GM18508 (cell line): ENCODE measurements around the gene DLG1.
A peak's percentile ranks its signal among the peaks of the same experiment; 100 is the strongest.

Source experiments
- ATAC-seq: cut with Tn5 transposase; IDR thresholded peaks from one replicate; pipeline ENCODE4 v1.9.1; 2021; ENCODE audit warnings: moderate number of reproducible peaks; ENCODE audit not compliant: insufficient read depth, unreplicated experiment

The DLG1 gene

DNA sequence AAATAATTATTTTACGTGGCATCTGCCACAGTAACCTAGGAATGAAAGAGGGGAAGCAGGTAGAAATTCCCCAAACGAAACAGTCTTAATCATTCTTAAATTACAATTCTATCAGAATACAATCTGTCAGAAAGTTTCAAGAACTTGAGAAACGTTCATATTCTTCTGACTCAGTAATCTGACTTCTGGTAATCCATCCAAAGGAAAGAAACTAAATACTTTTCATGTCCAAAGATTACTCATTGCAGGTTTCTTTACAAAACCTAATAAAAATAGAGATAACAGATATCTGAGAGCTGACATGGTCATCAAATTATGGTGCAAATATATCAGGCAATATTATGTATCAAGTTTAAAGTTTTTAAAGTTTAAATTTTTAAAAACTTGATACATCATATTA is 109.4 kb downstream of the DLG1 start:
- ATAC-seq = no peak

GRCh38 chr3:197186887-197187588 is 111.4 kb downstream of the DLG1 start:
- peak; percentile 42 for ATAC-seq

- ATAC-seq = no peak
Measured at GRCh38 chr3:197183582-197183981, 114.8 kb downstream of the DLG1 start.

- no peak for ATAC-seq
Measured at GRCh38 chr3:197181741-197182140, 116.7 kb downstream of the DLG1 start.

GRCh38 chr3:197178998-197179397 is 119.4 kb downstream of the DLG1 start:
- ATAC-seq = no peak

- no peak for ATAC-seq
Measured at GRCh38 chr3:197175503-197175902, 122.9 kb downstream of the DLG1 start.

GRCh38 chr3:197174927-197175326 is 123.5 kb downstream of the DLG1 start:
- ATAC-seq = no peak

- no peak for ATAC-seq
Measured at GRCh38 chr3:197173620-197174019, 124.8 kb downstream of the DLG1 start.

DNA sequence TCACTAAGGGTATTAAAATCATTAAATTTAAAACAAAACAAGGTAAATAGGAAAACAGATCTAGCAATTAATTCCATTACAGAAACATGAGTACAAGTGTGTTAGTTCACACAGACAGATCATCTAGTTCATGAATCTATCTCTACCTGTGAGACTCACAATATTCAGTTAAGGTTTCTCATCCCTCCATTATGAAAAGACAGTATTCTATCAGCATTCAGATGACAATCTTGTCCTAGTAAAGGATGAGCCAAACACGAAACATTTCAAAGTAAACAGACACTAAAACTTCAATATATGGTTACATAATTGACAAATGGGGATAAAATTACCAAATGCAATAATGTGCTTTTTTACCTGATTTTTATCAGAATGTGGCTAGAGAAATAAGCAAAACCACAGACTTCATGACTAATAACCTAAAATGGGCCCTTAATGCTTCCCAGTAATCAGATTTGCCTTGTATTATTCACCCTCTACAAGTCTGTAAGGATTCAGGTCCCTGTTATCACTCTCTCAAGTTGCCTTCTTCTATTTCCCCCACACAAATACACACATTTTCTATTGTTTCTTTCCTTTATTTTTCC is 126.8 kb downstream of the DLG1 start:
- no peak for ATAC-seq

GRCh38 chr3:197169028-197169427 is 129.4 kb downstream of the DLG1 start:
- no peak for ATAC-seq

DNA sequence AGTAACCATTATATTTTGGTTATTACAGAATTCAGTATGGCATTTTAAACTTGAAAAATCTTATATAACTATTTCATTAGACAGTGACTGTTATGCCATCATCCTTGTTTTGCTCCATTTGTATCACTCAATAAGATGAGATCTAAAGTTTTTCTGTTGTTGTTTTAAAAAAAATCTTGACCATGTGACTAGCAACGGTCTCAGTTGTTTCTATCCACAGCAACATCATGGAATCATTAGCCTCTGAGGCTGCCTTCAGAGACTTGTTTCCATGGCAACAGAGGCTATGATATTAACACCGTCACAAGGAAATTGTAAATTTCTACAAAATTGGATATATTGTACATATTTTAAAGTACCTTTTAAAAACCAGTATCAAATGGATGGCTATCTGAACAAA is 129.8 kb downstream of the DLG1 start:
- ATAC-seq = no peak

DNA sequence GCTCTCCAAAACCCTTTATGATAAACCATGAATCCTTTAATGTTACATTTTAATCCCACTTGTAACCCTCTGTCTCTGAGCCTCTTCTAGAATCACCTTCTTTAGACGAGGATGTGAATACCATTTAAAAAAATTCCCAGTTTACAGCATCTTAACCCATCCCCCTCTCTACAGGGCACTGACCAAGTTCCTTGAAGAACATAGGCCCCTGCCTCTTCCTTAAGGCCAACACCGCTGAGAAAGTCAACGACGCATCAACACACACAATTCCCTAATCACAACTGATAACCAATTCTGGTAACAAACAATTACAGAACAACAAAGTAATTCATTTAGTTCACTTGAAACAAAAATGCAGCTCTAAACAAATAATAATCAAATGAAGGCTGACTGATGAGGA is 130.3 kb downstream of the DLG1 start:
- no peak for ATAC-seq

DNA sequence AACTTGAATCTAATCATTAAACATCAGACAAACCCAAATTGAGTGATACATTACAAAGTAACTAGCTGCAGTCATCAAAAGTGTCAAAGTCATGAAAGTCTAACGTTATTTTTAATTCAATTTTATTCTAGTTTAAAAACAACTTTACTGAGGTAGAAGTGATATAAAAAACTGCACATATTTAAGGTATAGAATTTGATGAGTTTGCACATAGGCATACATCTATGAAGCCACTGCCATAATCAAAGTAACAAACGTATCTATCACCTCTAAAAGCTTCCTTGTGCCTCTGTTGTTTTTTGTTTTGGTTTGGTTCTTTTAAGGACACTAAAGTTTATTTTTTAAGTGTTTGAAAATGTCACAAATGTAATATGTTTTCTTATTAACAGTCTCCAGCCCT is 130.9 kb downstream of the DLG1 start:
- ATAC-seq = no peak

DNA sequence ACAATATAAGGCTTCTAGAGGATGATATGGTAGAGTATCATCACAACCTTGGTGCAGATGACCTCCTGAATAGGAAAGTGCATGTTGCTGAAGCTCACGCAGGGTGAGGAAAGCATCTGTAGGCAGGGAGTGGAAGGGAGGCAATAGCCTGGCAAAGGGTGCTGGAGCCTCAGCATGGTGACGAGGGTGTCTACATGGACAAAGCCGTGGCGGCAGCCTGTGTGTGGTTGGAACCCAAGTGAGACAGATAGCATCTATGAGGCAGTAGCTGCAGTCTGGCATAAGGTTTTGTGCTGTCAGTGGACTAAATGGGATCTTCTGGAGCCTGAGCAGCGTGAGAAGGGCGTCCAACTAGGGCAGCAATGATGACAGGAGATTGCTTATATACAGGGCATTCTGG is 132.5 kb downstream of the DLG1 start:
- ATAC-seq = no peak

DNA sequence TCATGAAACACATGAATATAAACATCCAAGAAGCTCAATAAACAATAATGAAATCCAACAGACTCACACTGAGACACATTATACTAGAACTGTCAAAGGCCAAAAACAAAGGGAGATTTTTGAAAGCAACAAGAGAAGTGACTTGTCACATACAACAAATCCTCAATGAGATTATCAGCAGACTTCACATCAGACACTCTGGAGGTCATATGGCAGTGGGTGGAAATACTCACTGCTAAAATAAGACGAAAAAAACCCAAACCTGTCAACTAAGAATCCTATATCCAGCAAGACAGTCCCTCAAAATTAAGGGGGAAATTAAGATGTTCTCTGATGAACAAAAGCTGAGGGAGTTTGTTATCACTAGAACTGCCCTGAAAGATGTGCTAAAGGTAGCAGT is 143.4 kb downstream of the DLG1 start:
- no peak for ATAC-seq

DNA sequence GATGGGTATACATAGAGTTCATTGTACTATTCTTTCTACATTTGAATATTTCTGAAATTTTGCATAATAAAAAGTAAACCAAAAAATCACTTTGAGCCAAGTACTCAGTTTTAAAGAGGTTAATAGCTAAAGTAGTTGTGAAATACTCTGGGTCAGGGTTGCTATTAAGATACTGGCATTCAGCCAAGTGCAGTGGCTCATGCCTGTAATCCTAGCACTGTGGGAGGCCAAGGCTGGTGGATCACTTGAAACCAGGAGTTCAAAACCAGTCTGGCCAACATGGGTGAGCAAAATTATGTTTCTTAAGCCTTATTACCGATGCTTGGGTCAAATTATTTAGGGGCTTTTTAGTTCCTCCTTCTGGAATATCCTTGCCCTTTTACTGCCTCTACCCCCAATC is 146.8 kb downstream of the DLG1 start:
- no peak for ATAC-seq

GRCh38 chr3:197149528-197149927 is 148.9 kb downstream of the DLG1 start:
- ATAC-seq = no peak

- no peak for ATAC-seq
Measured at GRCh38 chr3:197144188-197144587, 154.2 kb downstream of the DLG1 start.

DNA sequence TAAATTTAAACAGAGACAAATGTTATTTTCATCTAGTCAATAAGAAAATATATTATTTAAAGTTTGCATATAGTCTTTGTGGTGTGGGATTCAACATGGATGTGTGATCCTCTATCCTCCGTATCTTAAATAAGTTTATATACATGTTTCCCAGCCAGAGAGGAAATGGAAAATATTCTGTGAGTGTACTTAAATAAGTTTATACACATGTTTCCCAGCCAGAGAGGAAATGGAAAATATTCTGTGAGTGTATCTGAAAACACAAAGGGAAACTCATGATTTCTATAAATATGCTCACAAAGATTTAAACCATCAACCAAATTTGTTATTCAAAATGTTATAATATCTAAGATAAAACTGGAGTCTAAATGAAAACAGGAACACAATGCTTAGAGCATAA is 158.8 kb downstream of the DLG1 start:
- ATAC-seq = no peak

GRCh38 chr3:197137751-197138150 is 160.7 kb downstream of the DLG1 start:
- no peak for ATAC-seq

GRCh38 chr3:197136744-197137143 is 161.7 kb downstream of the DLG1 start:
- ATAC-seq = no peak

DNA sequence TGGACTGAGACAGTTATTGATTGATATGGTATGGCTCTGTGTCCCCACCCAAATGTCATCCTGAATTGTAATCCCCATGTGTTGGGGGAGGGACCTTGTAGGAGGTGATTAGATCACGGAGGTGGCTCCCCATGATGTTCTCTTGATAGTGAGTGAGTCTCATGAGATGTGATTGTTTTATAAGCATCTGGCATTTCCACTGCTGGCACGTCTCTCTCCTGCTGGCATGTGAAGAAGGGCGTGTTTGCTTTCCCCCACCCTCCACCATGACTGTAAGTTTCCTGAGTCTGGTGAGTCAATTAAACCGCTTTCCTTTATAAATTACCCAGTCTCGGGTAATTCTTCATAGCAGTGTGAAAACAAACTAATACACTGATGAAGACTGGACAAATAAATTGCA is 163.2 kb downstream of the DLG1 start:
- ATAC-seq = no peak
